ENCODE results near the gene NOSIP.
A peak's percentile ranks its signal among the peaks of the same experiment; 100 is the strongest.

- no peak for TF ChIP-seq POLR2AphosphoS5 (IDR thresholded peaks at IDR 0.05; ENCODE audit: low read depth, low read length)
- TF ChIP-seq CTCF (IDR thresholded peaks at IDR 0.05): peak; percentile 96
- TF ChIP-seq TCF7L2 (IDR thresholded peaks at IDR 0.05; ENCODE audit: low read depth, low read length): no peak
Measured at GRCh38 chr19:49570138-49570856, 10.1 kb downstream of the NOSIP start.
